Body of pancreas (tissue), 4 donors: ENCODE data around the gene CACUL1. TPM values are rescaled to one million over a fixed set of nuclear protein-coding genes. Genes with fewer than 3 reads are reported as not detected.

Experiments used
- ATAC-seq: fragments of 150-250 bp; one replicate; pipeline ENCODE4 v1.9.1; 2016
- DNase-seq, 4 donors: peaks; one replicate each; pipeline ENCODE4 v3.0.0-alpha.2; 2019
- H3K27ac ChIP-seq, 4 donors: fragments of 200-600 bp; sonication (generic); 1 replicate in 3 of 4; 2 replicates in 1 of 4; pipeline versions ENCODE4 v1.5.1 to v1.6.1; 2016 to 2019; ENCODE audit warnings: mild to moderate bottlenecking in 1 of 4, mixed read lengths in 1 of 4, moderate library complexity in 1 of 4
- H3K27me3 ChIP-seq, 2 donors: fragments of 200-600 bp; sonication (generic); one replicate each; pipeline ENCODE4 v1.6.0; 2016; ENCODE audit warnings: mild to moderate bottlenecking in 1 of 2
- H3K36me3 ChIP-seq, 2 donors: fragments of 200-600 bp; sonication (generic); replicated peaks in 1 of 2; 2 replicates each; pipeline ENCODE4 v1.5.1; 2016; ENCODE audit warnings: low read depth in 2 of 2; ENCODE audit not compliant: insufficient read depth in 1 of 2
- H3K4me1 ChIP-seq: fragments of 200-600 bp; sonication (generic); one replicate; pipeline ENCODE4 v1.6.0; 2016
- H3K4me3 ChIP-seq, 2 donors: fragments of 200-600 bp; sonication (generic); 1 replicate in 1 of 2; 2 replicates in 1 of 2; pipeline ENCODE4 v1.5.1; 2016 to 2019
- H3K9me3 ChIP-seq, 3 donors: fragments of 200-600 bp; sonication (generic); 1 replicate in 2 of 3; 2 replicates in 1 of 3; pipeline ENCODE4 v1.5.1; 2016
- POLR2A ChIP-seq, 3 donors: fragments of 450-650 bp; IDR thresholded peaks; one replicate each; pipeline ENCODE4 v1.6.1; 2016; ENCODE audit warnings: antibody characterized with exemption in 3 of 3, mild to moderate bottlenecking in 2 of 3
- WGBS, 2 donors: methylation state at CpG; one replicate each; pipeline ENCODE4 v1.1.5; 2017; 5-methylcytosine and 5-hydroxymethylcytosine counted together
- intact Hi-C: fragments of 100-400 bp; cut with DNase I; formaldehyde crosslinking; loops from one replicate; pipeline ENCODE4 v1.15.1; 2023
- total RNA-seq, 2 donors: library from RNA; depleted of rRNA; stranded (reverse); fragments of >200 nt; gene quantifications; one replicate each; pipeline ENCODE4 v1.1.0, GENCODE V29; 2016
- TF ChIP-seq, protein P1 (sequence below), 7 experiments: fragments of 450-650 bp in 4 of 7; fragments of 200-600 bp in 3 of 7; sonication (generic) in 3 of 7; IDR thresholded peaks; one replicate each; pipeline ENCODE4 v1.5.1; 2016 to 2019; ENCODE audit warnings: antibody characterized with exemption in 7 of 7

The CACUL1 gene
- total RNA-seq, 2 donors from 2014 or later = 12.9 to 16.1 TPM

- peaks cover 78% of the 10 kb centered on the region for H3K4me1 ChIP-seq
- H3K4me3 ChIP-seq = no peak overlapping the region
- intact Hi-C loops = no loop called here
- no peaks in the 10 kb centered on the region for H3K36me3 ChIP-seq
- no peak for ATAC-seq
- no peaks in the 10 kb centered on the region for H3K9me3 ChIP-seq
- 68 to 77% methylated on average over 12 of the region's 12 CpGs for WGBS, 2 donors
- TF ChIP-seq POLR2A (IDR thresholded peaks at IDR 0.05) = no peak
- TF ChIP-seq, protein P1, sequence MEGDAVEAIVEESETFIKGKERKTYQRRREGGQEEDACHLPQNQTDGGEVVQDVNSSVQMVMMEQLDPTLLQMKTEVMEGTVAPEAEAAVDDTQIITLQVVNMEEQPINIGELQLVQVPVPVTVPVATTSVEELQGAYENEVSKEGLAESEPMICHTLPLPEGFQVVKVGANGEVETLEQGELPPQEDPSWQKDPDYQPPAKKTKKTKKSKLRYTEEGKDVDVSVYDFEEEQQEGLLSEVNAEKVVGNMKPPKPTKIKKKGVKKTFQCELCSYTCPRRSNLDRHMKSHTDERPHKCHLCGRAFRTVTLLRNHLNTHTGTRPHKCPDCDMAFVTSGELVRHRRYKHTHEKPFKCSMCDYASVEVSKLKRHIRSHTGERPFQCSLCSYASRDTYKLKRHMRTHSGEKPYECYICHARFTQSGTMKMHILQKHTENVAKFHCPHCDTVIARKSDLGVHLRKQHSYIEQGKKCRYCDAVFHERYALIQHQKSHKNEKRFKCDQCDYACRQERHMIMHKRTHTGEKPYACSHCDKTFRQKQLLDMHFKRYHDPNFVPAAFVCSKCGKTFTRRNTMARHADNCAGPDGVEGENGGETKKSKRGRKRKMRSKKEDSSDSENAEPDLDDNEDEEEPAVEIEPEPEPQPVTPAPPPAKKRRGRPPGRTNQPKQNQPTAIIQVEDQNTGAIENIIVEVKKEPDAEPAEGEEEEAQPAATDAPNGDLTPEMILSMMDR (IDR thresholded peaks at IDR 0.05) = no peak
- H3K27me3 ChIP-seq = no peaks in the 10 kb centered on the region
- no peak overlapping the region for H3K27ac ChIP-seq
- no peak for DNase-seq
These were observed 22.3 kb downstream of the CACUL1 start for GRCh38 chr10:118732245-118733165.

DNA sequence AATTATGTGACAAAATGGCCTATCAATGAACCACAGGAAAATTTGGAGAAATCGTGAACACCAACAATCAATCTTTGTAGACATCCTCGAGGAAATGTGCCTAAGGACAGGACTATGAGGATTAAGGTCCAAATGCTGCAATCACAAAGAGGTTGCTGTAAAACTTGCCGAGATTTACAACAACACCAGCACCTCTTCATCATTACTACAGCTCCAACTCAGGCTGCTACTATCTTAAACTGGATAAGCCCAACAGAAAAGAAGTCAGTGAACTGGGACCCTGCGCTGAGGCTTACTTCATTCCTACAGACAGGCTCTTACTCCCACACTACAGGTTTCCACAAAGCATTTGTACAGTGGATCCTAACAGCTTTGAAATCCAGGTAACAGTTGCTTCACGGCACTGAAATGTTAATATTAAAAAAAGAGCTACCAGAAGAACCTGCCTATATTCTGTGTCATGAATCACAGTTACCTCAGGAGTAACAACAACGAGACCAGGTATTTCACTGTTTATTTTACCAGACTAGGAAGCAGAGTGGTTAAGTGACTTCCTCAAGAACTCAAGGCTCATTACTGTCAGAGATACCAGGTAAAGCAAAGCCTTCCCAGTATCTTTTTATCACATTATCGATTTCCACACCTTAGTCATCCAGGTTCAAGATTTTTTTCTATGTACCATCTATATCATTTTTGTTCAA is 23.9 kb downstream of the CACUL1 start:
- no peaks in the 10 kb centered on the region for H3K9me3 ChIP-seq
- no peaks in the 10 kb centered on the region for H3K36me3 ChIP-seq
- no peak for TF ChIP-seq POLR2A (IDR thresholded peaks at IDR 0.05)
- 20 to 31% methylated on average over 7 of the region's 7 CpGs for WGBS, 2 donors
- peak; percentile 25 for ATAC-seq
- no peaks in the 10 kb centered on the region for H3K27me3 ChIP-seq
- no peak overlapping the region for H3K4me3 ChIP-seq
- peak overlapping the region in 2 of 4 donors; percentile 28 to 68 for H3K27ac ChIP-seq
- intact Hi-C loops = no loop called here
- peaks cover 73% of the 10 kb centered on the region for H3K4me1 ChIP-seq
- no peak for DNase-seq

DNA sequence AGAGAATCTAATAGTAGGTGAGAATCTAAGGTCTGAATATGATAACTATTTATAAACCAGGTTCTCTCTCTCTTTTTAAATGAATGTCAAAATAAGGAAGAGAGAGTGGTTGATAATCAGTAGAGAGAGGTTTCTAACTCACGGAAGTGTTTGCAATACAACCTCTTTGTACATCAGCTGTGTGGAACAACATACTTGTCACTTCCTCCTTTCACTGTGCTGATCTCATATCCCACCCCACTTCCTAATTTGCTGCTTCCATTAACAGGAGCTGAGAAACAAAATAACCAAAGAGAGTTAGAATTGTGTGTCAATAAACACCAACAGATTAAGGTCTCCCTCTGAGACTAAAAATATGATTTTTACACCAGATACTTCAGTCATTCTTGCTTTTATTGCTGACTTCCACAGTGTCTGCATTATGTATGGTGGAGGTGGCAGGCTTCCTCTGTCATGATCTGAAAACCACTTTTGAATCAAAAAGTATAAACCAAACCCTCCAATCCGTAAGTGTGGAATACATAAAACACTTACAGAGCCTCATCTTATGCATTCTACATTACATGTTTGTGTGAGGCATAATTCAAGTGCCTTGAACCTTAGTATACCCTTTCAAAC is 25.0 kb downstream of the CACUL1 start:
- Histone ChIP-seq H3K9me3 (no peaks in the 10 kb centered on the region), H3K36me3 (no peaks in the 10 kb centered on the region), H3K4me3 (no peak overlapping the region), H3K27ac (peak overlapping the region in 3 of 4 donors; percentile 17 to 68 (median 28)), H3K27me3 (no peaks in the 10 kb centered on the region), H3K4me1 (peaks cover 70% of the 10 kb centered on the region)
- peak in 1 of 4 donors; percentile 37 for DNase-seq
- ATAC-seq = peak; percentile 71
- TF ChIP-seq, protein P1 (IDR thresholded peaks at IDR 0.05) = no peak
- TF ChIP-seq POLR2A (IDR thresholded peaks at IDR 0.05) = no peak
- intact Hi-C loops = no loop called here
- WGBS, 2 donors = 35 to 40% methylated on average over 2 of the region's 2 CpGs

- Histone ChIP-seq H3K9me3 (no peaks in the 10 kb centered on the region), H3K4me1 (peaks cover 65% of the 10 kb centered on the region), H3K27me3 (no peaks in the 10 kb centered on the region), H3K27ac (peak overlapping the region in 2 of 4 donors; percentile 28 to 68), H3K4me3 (no peak overlapping the region), H3K36me3 (no peaks in the 10 kb centered on the region)
- ATAC-seq = no peak
- TF ChIP-seq POLR2A (IDR thresholded peaks at IDR 0.05) = no peak
- intact Hi-C loops = no loop called here
- 7 to 10% methylated on average over 3 of the region's 3 CpGs for WGBS, 2 donors
- no peak for DNase-seq
These were observed 25.6 kb downstream of the CACUL1 start for GRCh38 chr10:118729200-118729599.

DNA sequence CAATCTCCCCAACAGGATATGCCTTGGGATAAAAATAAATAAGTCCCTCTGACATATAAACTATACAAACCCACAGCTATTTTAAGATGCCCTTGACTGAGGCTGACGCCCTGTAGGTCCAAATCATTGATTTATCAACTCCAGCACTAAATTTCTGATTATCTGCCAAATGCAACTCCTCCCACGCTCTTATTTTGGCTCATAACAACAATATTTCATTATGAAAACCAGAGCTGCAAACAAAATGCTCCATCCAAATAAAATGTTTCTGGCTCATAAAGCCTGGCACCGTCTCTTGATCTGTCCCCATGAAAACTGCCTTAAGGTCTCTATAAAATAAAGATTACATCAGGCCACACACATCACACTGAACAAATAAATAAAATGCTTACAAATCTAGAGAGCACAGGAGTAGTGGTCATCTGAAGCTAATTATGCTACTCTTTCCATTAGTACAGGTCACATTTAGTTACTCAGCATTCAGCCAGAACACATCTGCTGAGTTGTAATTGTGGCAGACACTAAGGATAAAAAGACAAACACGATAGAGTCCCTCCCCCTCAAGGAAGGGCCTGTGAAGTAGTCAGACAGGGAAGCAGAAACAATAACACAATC is 28.8 kb downstream of the CACUL1 start:
- no peaks in the 10 kb centered on the region for H3K27me3 ChIP-seq
- intact Hi-C loops = no loop called here
- H3K9me3 ChIP-seq = no peaks in the 10 kb centered on the region
- ATAC-seq = peak; percentile 39
- H3K4me3 ChIP-seq = no peak overlapping the region
- H3K36me3 ChIP-seq = no peaks in the 10 kb centered on the region
- 11 to 16% methylated on average over 4 of the region's 4 CpGs for WGBS, 2 donors
- DNase-seq = no peak
- peaks cover 36% of the 10 kb centered on the region for H3K4me1 ChIP-seq
- peak overlapping the region in 1 of 4 donors; percentile 7 for H3K27ac ChIP-seq
- TF ChIP-seq POLR2A (IDR thresholded peaks at IDR 0.05) = no peak
- TF ChIP-seq, protein P1 (IDR thresholded peaks at IDR 0.05) = no peak
